GM12891 (cell line): ENCODE measurements around the gene PRKAG3.

Source experiments
- DNase-seq: peaks from one replicate; pipeline ENCODE4 v3.0.0; 2011; ENCODE audit warnings: low spot score; ENCODE audit not compliant: insufficient read length
- FAIRE-seq: peaks from 2 replicates; lab custom pipeline; 2011; peaks lifted over from hg19 to GRCh38; lab: Jason Lieb, UNC
- PAX5 ChIP-seq: IDR thresholded peaks from 2 replicates; pipeline ENCODE4 v1.6.1; 2011; ENCODE audit warnings: low read length, moderate library complexity, mild to moderate bottlenecking; ENCODE audit not compliant: insufficient read depth, severe bottlenecking
- POLR2A ChIP-seq: IDR thresholded peaks from 2 replicates; pipeline ENCODE4 v1.6.1; 2011; ENCODE audit warnings: low read depth, low read length, control low read depth
- POLR2AphosphoS5 ChIP-seq: IDR thresholded peaks from 2 replicates; pipeline ENCODE4 v1.6.1; 2011; ENCODE audit warnings: low read depth, low read length, control low read depth
- POU2F2 ChIP-seq: IDR thresholded peaks from 2 replicates; pipeline ENCODE4 v1.6.1; 2011; ENCODE audit warnings: low read depth, mild to moderate bottlenecking, control low read depth, low read length, moderate library complexity
- SPI1 ChIP-seq: IDR thresholded peaks from 2 replicates; pipeline ENCODE4 v1.6.1; 2011; ENCODE audit warnings: low read depth, low read length, control low read depth
- TAF1 ChIP-seq: IDR thresholded peaks from 2 replicates; pipeline ENCODE4 v1.6.1; 2011; ENCODE audit warnings: low read depth, low read length, control low read depth

The PRKAG3 gene

GRCh38 chr2:218839888-218840287 is 8.3 kb upstream of the PRKAG3 start:
- DNase-seq (no peak), FAIRE-seq (no peak)
- TF ChIP-seq TAF1 (no peak), POLR2A (no peak), SPI1 (no peak), POU2F2 (no peak), POLR2AphosphoS5 (no peak), PAX5 (no peak)

- FAIRE-seq (no peak), DNase-seq (no peak)
- TF ChIP-seq PAX5, result no peak
These were observed 7.8 kb upstream of the PRKAG3 start for GRCh38 chr2:218839430-218839829.

DNA sequence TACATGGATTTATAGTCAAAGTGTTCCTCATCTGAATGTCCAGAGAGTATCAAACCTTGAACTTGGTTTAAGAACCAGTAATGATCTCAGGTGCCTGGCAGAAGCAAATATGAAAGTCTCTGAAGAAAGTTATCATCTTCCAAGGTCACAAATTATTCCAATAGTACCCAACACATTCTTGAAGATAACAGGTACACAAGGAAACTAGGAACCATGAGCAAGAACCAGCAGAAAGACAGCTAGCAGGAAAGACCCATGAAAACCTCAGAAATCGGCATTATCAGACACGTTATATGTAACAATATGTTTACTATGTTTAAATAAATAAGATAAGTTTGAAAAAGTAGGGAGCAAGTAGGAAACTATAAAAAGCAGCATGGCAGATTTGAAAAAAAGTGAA is 5.9 kb upstream of the PRKAG3 start:
- FAIRE-seq, result no peak
- TF ChIP-seq POLR2A (no peak), TAF1 (no peak), PAX5 (no peak), SPI1 (no peak), POLR2AphosphoS5 (no peak), POU2F2 (no peak)
- DNase-seq, result no peak

DNA sequence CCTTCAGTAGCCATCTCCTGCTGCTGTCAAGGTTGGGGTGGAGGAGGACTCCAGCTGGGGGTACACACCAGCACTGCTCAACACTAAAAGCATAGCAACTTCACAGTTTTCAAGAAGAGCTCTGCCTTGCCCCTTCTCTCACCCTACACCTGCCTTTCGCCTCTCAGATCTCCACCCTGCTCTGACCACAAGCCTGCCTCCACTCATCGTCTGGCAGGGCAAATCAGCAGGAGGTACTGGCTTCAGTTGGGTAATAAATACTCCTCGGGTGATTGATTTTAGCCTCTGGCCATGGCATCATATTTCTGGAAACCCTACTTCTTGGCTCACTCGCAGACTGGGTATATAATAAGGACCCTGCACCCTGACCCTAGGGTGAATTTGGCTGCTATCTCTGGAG is 3.1 kb upstream of the PRKAG3 start:
- DNase-seq, result no peak
- no peak for FAIRE-seq
- TF ChIP-seq TAF1 (no peak), SPI1 (no peak), POLR2A (no peak)

DNA sequence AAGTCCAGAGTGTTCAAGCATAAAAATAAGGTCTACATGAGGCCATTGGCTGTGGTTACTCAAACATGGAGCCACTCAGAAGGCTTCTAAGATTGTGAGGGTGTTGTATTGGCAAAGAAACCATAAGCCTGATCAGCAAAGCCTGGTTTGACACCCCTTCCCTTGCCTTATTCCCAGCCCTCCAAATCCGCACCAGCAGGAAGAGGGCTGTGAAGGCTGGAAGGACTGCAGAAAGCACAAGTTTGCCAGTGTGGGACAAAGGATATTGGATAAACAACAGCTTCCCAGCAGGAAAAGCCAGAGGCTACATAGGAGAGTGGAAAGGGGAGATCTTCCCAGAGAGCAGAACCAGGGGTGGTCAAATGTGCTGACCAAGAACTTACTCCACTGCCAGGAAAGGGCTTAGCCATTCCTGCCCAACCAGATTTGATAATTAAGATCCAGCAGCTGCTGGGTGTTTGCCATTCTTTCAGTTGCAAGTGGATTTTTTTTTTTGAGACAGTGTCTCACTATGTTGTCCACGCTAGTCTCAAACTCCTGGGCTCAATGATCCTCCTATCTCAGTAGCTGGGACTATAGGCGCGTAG is 1.5 kb upstream of the PRKAG3 start:
- FAIRE-seq (no peak), DNase-seq (no peak)

DNA sequence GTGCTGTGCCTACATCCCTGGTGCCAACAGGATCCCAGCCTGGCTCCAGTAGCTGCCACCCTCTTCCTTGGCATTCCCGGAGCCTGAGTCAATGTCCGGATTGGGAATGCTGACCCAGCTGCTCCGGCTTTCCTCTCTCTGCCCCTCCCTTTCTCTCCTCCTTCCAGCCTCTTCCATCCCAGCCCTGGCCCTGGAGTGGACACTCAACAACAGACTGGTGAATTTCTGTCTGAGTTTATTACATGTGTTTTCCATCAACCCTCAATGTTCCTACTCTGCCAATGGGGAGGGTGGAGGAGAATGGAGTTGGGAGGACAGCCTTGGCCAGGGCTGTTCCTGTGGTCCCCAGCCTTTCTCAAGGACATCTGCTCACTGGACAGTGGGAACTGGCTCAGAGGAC is 917 bp upstream of the PRKAG3 start:
- TF ChIP-seq POLR2A, result no peak
- no peak for TF ChIP-seq POLR2AphosphoS5
- no peak for TF ChIP-seq TAF1
- no peak for TF ChIP-seq POU2F2
- no peak for TF ChIP-seq SPI1
- TF ChIP-seq PAX5, result no peak
- DNase-seq (no peak), FAIRE-seq (no peak)

More for the DNA sequence above, 1.5 kb upstream of the PRKAG3 start:
- TF ChIP-seq TAF1 (no peak), POLR2AphosphoS5 (no peak), POU2F2 (no peak), SPI1 (no peak), PAX5 (no peak), POLR2A (no peak)

DNA sequence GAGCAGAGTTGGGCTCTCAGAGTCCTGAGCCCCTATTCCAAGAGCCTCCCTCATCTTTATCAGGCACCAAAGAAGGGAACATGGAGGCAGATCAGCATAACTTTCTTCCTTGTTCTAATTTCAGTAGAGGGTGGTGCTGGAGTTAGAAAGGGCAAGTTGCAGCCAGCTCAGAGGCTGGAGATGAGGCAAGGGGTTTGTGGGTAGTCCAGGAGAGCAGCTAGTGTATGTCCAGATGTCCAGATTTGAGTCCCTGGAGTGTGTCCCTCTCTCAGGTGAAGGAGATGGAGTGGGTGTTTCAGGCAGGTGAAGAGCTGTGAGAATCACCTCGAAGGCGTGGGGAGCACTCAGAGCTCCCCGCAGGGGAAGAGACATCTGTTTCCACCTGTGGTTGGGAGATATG is 478 bp upstream of the PRKAG3 start:
- FAIRE-seq, result no peak
- no peak for TF ChIP-seq POU2F2
- no peak for TF ChIP-seq TAF1
- no peak for TF ChIP-seq POLR2A
- TF ChIP-seq PAX5, result no peak
- no peak for TF ChIP-seq SPI1
- no peak for TF ChIP-seq POLR2AphosphoS5

GRCh38 chr2:218830526-218831306 is 887 bp downstream of the PRKAG3 start:
- no peak for TF ChIP-seq POLR2AphosphoS5
- TF ChIP-seq POU2F2, result no peak
- TF ChIP-seq TAF1, result no peak
- TF ChIP-seq PAX5, result no peak
- TF ChIP-seq SPI1, result no peak
- no peak for TF ChIP-seq POLR2A
- DNase-seq (no peak), FAIRE-seq (no peak)

More for the DNA sequence above, 478 bp upstream of the PRKAG3 start:
- DNase-seq, result no peak

DNA sequence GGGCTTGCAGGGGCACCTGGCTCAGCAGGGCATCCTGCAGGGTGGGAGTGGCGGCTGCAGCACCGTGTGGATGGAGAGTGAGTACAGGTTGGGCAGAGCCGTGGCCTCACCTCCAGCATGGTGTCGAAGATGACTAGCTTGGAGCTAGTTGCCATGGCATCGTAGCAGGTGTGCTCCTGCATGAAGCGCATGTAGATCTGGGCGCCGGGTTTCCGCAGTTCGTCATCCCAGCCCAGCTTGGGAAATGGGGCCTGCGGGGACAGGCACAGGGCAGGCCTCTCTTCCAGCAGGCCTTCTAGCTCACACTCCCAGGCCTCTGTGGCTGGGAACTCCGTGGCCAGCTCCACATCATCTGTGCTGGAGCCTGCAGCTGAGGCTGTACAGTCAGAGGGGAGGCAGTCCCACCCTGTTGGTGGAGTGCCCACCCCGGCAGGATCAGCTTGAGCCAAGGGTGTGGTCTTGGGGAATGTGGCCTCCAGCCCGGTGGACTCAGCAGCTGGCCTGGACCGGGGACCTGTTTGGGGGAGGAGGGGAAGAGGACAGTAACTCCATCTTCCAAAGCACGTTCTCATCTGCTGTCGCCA is 1.6 kb downstream of the PRKAG3 start:
- FAIRE-seq (no peak), DNase-seq (no peak)
- TF ChIP-seq SPI1, result no peak
- TF ChIP-seq POU2F2, result no peak
- TF ChIP-seq PAX5, result no peak
- TF ChIP-seq POLR2A, result no peak
- TF ChIP-seq TAF1, result no peak
- no peak for TF ChIP-seq POLR2AphosphoS5

- FAIRE-seq (no peak), DNase-seq (no peak)
- no peak for TF ChIP-seq POU2F2
- TF ChIP-seq PAX5, result no peak
- TF ChIP-seq TAF1, result no peak
- TF ChIP-seq SPI1, result no peak
These were observed 3.2 kb downstream of the PRKAG3 start for GRCh38 chr2:218828477-218828778.
